C4-2B (cell line): ENCODE data around the gene APC2.

Source experiments
- CTCF ChIP-seq: fragments of 450-650 bp; conservative IDR thresholded peaks from 2 replicates; pipeline ENCODE4 v1.5.1; 2017; ENCODE audit warnings: mild to moderate bottlenecking
- ZFX ChIP-seq: fragments of 450-650 bp; IDR thresholded peaks from 2 replicates; pipeline ENCODE4 v1.6.1; 2017

- TF ChIP-seq CTCF (no peak), ZFX (no peak)
Measured at GRCh38 chr19:1426736-1427135, 23.2 kb upstream of the APC2 start.
